GM20431 (cell line): Measurements from ENCODE around the gene OR6C2.
"Not testable (repeated sequence)": the region's sequence is repeated elsewhere in the genome, so short reads cannot be mapped to it uniquely, and the experiment has no call there.

Experiments
- in situ Hi-C: fragments of 300-500 bp; cut with MseI, MboI; formaldehyde crosslinking; loops from one replicate; pipeline ENCODE4 v1.15.0; 2020; ENCODE audit warnings: low sequenced_read_pairs; ENCODE audit not compliant: unreplicated experiment

The OR6C2 gene

GRCh38 chr12:55470088-55470829 is 26.4 kb downstream of the OR6C2 start, which contains the start of gene OR6C70:
TSS of gene OR6C70 (minus strand) at chr12:55470138. CDS start at chr12:55470138, 0 bp downstream.
- in situ Hi-C loops, result no loop called here

- in situ Hi-C loops, result no loop called here
Observed at GRCh38 chr12:55472264-55472663, 28.4 kb downstream of the OR6C2 start.

- in situ Hi-C loops, result not testable (repeated sequence)
Observed at GRCh38 chr12:55479136-55479535, 35.3 kb downstream of the OR6C2 start.

GRCh38 chr12:55484284-55484683 is 40.4 kb downstream of the OR6C2 start:
- in situ Hi-C loops, result not testable (repeated sequence)

- in situ Hi-C loops, result no loop called here
Observed at GRCh38 chr12:55492078-55492477, 48.2 kb downstream of the OR6C2 start, which contains the start of gene OR6C68. TSS of gene OR6C68 (plus strand) at chr12:55492378. CDS start at chr12:55492378, 0 bp downstream.

GRCh38 chr12:55495490-55495889 is 51.6 kb downstream of the OR6C2 start:
- in situ Hi-C loops, result no loop called here

- in situ Hi-C loops, result no loop called here
Observed at GRCh38 chr12:55499231-55499630, 55.4 kb downstream of the OR6C2 start.

- in situ Hi-C loops, result no loop called here
Observed at GRCh38 chr12:55499810-55500252, 56.0 kb downstream of the OR6C2 start.

GRCh38 chr12:55501601-55502000 is 57.7 kb downstream of the OR6C2 start:
- in situ Hi-C loops, result no loop called here
